Measurements from ENCODE around the gene DNAH3.

DNA sequence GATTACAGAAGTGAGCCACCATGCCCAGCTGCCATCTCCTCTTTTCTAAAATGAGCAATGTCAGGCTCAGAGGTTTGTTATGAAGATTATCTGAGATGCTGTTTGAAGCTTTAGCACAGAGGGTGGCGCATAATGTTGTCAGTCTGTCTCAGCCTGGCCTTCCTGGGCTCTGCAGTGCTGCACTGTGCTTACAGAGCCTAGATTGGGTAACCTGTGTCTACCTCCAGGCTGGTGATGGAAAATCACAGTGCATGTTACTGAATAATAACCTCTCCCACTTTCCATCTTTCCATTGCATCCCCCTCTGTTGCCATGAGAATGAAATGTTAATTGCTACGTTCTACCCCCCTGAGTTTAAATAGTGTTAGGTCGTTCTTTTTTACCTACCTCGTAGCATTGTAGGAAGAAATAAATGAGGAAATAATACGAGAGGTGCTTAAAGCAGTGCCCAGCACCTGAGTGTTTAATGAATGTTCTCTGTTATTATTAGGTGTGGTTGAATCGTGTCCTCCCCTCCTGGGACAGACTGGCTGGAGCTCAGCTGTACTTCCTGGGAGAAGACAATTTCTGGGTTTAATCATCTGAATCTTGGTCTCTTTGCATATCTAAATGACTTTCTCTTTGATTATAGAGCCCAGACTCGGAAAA, 14.0 kb upstream of the DNAH3 start:
- TF ChIP-seq POLR2A (IDR thresholded peaks at IDR 0.05) (no peak), CTCF (IDR thresholded peaks at IDR 0.05) (no peak)
